Endothelial cell (in vitro differentiated cells): ENCODE data around the gene ATP6V0E2. TPM values are rescaled to one million over a fixed set of nuclear protein-coding genes. Genes with fewer than 3 reads are reported as not detected.
A peak's percentile ranks its signal among the peaks of the same experiment; 100 is the strongest.

Experiments used
- DNase-seq: peaks from one replicate; pipeline ENCODE4 v3.0.0; 2021; ENCODE audit warnings: low spot score
- H3K27ac Mint-ChIP-seq: one replicate; pipeline ENCODE4 v1.8.0; 2021; ENCODE audit warnings: mixed read lengths, inconsistent platforms; ENCODE audit not compliant: unreplicated experiment
- H3K27me3 Mint-ChIP-seq: one replicate; pipeline ENCODE4 v1.8.0; 2021; ENCODE audit warnings: mild to moderate bottlenecking, moderate library complexity, mixed read lengths, inconsistent platforms; ENCODE audit not compliant: unreplicated experiment
- H3K36me3 Mint-ChIP-seq: one replicate; pipeline ENCODE4 v1.8.0; 2021; ENCODE audit warnings: mild to moderate bottlenecking, low read depth, mixed read lengths, inconsistent platforms; ENCODE audit not compliant: unreplicated experiment
- H3K4me1 Mint-ChIP-seq: one replicate; pipeline ENCODE4 v1.8.0; 2021; ENCODE audit warnings: mild to moderate bottlenecking, mixed read lengths, inconsistent platforms; ENCODE audit not compliant: unreplicated experiment
- H3K4me3 Mint-ChIP-seq: one replicate; pipeline ENCODE4 v1.8.0; 2021; ENCODE audit warnings: mild to moderate bottlenecking, mixed read lengths, inconsistent platforms; ENCODE audit not compliant: unreplicated experiment
- H3K9me3 Mint-ChIP-seq: one replicate; pipeline ENCODE4 v1.8.0; 2021; ENCODE audit warnings: mixed read lengths, inconsistent platforms; ENCODE audit not compliant: unreplicated experiment
- total RNA-seq: library from RNA; stranded (reverse); fragmentation: NEBNext Ultra II Directional; extraction: Animal tissue kit (Norgen Biotek cat#: 25700); gene quantifications from one replicate; pipeline ENCODE4 v1.2.1, GENCODE V29; 2021; ENCODE audit not compliant: unreplicated experiment
- TF ChIP-seq, protein P1 (sequence below): fragments of 200-600 bp; sonication (generic); IDR thresholded peaks from one replicate; pipeline ENCODE4 v1.5.0; 2021; ENCODE audit warnings: antibody characterized with exemption; ENCODE audit not compliant: unreplicated experiment

ATP6V0E2 gene
- total RNA-seq, 1 donor from 2014 or later, result 18.5 TPM

DNA sequence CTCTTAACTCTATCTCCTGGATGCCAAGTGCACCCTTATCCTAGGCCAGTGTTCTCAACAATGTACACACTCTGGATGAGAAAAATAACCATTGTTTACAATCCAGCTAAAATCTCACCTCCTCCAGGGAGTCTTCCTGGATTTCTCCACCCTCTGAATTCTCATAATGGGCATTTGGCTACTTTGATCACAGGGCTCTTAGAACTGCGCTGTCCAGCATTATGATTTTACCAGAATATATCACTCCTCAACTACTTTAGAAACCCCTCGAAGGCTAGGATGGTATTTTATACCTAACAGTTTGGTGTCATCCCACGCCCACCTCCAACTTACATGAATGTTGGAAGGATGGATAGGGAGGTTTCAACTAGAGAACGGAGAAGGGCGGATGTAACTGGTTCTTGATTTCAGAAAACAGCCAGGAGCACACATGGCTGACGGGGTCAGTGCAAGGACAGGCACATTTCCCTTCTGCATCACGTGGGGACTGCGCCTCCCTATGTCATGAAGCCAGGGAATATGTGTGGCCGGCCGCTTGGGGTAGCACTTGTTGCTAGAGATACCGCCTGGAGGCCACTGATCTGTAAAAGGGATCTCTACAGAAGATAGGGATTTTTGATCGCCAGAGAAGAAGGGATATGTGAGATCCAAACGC is 1.2 kb upstream of the ATP6V0E2 start:
- H3K4me1 Mint-ChIP-seq, result peaks cover 32% of the 10 kb centered on the region
- peak; percentile 43 for DNase-seq
- no peak overlapping the region for H3K27ac Mint-ChIP-seq
- peaks cover 13% of the 10 kb centered on the region for H3K27me3 Mint-ChIP-seq
- H3K9me3 Mint-ChIP-seq, result no peaks in the 10 kb centered on the region
- TF ChIP-seq, protein P1, sequence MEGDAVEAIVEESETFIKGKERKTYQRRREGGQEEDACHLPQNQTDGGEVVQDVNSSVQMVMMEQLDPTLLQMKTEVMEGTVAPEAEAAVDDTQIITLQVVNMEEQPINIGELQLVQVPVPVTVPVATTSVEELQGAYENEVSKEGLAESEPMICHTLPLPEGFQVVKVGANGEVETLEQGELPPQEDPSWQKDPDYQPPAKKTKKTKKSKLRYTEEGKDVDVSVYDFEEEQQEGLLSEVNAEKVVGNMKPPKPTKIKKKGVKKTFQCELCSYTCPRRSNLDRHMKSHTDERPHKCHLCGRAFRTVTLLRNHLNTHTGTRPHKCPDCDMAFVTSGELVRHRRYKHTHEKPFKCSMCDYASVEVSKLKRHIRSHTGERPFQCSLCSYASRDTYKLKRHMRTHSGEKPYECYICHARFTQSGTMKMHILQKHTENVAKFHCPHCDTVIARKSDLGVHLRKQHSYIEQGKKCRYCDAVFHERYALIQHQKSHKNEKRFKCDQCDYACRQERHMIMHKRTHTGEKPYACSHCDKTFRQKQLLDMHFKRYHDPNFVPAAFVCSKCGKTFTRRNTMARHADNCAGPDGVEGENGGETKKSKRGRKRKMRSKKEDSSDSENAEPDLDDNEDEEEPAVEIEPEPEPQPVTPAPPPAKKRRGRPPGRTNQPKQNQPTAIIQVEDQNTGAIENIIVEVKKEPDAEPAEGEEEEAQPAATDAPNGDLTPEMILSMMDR, result no peak
- H3K4me3 Mint-ChIP-seq, result peak overlapping the region; percentile 85
- peaks cover 14% of the 10 kb centered on the region for H3K36me3 Mint-ChIP-seq

DNA sequence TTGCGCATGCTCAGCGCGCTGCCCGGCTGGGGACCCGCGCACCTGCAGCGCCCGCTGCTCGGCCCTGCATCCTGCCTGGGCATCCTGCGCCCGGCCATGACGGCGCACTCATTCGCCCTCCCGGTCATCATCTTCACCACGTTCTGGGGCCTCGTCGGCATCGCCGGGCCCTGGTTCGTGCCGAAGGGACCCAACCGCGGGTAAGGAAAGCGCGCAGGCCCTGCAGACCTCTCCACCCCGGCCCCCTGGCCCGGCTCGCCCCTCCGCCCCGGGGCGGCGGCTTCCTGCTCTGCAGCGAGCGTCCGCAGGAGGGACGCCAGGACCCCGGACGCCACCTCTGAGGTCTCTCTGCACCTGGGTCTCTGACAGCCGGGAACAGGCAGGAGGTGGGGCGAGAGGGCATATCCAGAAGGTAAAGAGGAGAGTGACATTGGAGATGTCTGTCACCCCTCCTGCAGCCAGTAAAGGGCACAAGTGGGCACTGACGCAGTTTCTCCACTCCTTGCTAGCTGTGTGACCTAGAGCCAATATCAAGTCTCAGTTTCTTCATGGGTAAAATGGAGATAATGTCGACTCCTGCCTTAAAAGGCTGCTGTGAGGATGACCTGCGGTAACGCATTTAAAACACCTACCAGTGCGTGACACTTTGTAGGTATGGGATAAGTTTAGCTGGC is 338 bp downstream of the ATP6V0E2 start:
- H3K9me3 Mint-ChIP-seq, result no peaks in the 10 kb centered on the region
- TF ChIP-seq, protein P1, result no peak
- H3K27ac Mint-ChIP-seq, result no peak overlapping the region
- peaks cover 32% of the 10 kb centered on the region for H3K4me1 Mint-ChIP-seq
- H3K27me3 Mint-ChIP-seq, result peaks cover 13% of the 10 kb centered on the region
- no peak for DNase-seq
- H3K36me3 Mint-ChIP-seq, result peaks cover 14% of the 10 kb centered on the region
- peak overlapping the region; percentile 83 for H3K4me3 Mint-ChIP-seq

DNA sequence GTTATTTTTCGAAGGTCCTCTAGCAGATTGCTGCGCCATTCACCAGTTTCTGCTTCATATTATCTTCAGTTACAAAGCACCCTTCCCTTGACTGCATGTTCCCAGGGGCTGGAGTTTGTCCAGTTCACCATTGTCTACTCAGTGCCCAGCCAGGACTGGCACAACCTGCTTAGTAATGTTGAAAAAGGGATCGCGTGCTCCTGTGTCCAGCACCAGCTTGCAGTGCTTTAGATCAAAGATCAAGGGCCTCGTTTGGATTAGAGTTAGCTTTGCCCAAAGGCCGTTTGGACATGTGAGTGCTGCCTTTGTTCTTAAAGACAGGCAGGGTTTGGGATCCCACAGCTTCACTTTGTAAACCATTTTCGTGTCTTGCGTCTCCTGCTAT is 867 bp downstream of the ATP6V0E2 start:
- peaks cover 14% of the 10 kb centered on the region for H3K36me3 Mint-ChIP-seq
- no peak overlapping the region for H3K27ac Mint-ChIP-seq
- no peaks in the 10 kb centered on the region for H3K9me3 Mint-ChIP-seq
- DNase-seq, result no peak
- H3K4me1 Mint-ChIP-seq, result peaks cover 30% of the 10 kb centered on the region
- H3K27me3 Mint-ChIP-seq, result peaks cover 11% of the 10 kb centered on the region
- TF ChIP-seq, protein P1, result no peak
- H3K4me3 Mint-ChIP-seq, result peak overlapping the region; percentile 57

DNA sequence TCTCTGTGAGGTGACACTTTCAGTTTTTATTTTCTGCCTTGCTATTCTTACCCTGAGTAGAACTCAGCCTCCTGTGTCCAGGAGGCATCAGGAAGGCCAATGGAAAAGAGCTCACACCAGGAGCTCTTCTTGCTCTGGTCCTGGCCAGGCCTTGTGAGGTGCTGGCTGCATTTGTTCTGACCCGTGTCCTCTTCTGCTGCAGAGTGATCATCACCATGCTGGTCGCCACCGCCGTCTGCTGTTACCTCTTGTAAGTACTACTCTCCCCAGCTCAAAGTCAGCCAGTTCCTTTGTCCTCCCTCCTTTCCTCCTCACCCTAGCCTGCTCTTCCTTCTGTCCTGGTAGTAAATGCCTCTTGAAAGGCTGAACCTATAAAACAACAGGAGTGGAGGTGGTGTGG is 1.6 kb downstream of the ATP6V0E2 start:
- H3K27me3 Mint-ChIP-seq, result peaks cover 10% of the 10 kb centered on the region
- H3K4me3 Mint-ChIP-seq, result peak overlapping the region; percentile 77
- no peak for DNase-seq
- TF ChIP-seq, protein P1, result no peak
- peaks cover 22% of the 10 kb centered on the region for H3K4me1 Mint-ChIP-seq
- no peaks in the 10 kb centered on the region for H3K9me3 Mint-ChIP-seq
- peaks cover 14% of the 10 kb centered on the region for H3K36me3 Mint-ChIP-seq
- H3K27ac Mint-ChIP-seq, result no peak overlapping the region

DNA sequence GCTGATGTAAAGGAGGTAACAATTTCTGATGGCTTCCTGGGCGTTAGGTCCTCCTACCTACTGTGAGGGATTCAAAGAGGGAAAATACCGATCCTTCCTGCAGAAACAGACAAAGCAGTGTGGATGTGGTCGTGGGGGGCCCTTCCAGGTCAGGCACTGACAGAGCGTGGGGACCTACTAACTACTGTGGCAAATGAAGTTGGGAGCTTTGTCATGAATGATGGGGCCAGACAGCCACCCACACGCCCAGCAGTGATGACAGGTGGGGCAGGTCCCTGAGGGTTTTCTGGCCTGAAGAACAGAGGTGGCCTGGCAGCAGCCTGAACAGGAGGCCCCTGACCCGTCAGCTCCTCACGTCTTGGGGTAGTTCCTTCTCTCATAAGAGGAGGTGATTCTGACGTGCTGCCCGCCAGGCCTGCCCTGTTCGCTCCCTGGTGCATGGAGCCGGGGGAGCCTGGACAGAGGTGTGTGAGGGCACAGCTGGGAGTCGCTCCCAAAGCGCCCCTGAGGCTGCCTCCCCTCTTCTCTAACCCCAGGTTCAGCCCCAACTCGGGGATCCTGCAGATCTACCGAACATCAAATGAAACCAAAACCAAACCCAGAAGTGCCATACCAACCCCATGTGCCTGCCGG is 4.2 kb downstream of the ATP6V0E2 start:
- Mint-ChIP-seq H3K27ac (no peak overlapping the region), H3K4me1 (peaks cover 4% of the 10 kb centered on the region), H3K4me3 (no peak overlapping the region), H3K36me3 (peaks cover 9% of the 10 kb centered on the region), H3K27me3 (peaks cover 11% of the 10 kb centered on the region), H3K9me3 (no peaks in the 10 kb centered on the region)
- no peak for DNase-seq
- TF ChIP-seq, protein P1, result no peak
